ENCODE measurements around the gene EPB41L2.

DNA sequence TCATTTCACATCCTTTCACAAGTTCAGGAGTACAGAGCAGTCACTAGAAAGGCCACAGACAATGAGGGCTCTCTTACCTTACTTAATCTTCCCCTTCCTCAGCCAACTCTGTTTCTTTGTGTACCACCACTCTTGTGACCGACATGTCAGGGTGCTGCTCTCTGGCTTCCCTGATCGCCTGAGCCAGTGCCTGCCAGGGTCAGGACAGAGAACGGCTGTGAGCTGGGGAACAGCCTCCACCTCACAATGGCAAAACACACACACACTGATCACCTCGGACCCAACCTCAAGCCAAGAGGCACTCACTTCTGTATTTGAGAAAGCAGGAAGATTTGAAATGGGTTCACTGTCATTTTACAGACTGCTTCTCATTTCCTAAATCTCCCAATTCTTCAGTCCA is 205.0 kb downstream of the EPB41L2 start:
- no peak for TF ChIP-seq POLR2AphosphoS5 (IDR thresholded peaks at IDR 0.05)
- TF ChIP-seq, protein P1, sequence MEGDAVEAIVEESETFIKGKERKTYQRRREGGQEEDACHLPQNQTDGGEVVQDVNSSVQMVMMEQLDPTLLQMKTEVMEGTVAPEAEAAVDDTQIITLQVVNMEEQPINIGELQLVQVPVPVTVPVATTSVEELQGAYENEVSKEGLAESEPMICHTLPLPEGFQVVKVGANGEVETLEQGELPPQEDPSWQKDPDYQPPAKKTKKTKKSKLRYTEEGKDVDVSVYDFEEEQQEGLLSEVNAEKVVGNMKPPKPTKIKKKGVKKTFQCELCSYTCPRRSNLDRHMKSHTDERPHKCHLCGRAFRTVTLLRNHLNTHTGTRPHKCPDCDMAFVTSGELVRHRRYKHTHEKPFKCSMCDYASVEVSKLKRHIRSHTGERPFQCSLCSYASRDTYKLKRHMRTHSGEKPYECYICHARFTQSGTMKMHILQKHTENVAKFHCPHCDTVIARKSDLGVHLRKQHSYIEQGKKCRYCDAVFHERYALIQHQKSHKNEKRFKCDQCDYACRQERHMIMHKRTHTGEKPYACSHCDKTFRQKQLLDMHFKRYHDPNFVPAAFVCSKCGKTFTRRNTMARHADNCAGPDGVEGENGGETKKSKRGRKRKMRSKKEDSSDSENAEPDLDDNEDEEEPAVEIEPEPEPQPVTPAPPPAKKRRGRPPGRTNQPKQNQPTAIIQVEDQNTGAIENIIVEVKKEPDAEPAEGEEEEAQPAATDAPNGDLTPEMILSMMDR (IDR thresholded peaks at IDR 0.05 in 8 of 11, conservative IDR thresholded peaks at IDR 0.05 in 3 of 11) = no peak

Data from spleen (tissue), 7 donors.